ENCODE results near the gene C1orf53. TPM values are rescaled to one million over a fixed set of nuclear protein-coding genes. Genes with fewer than 3 reads are reported as not detected.
A peak's percentile ranks its signal among the peaks of the same experiment; 100 is the strongest.

The C1orf53 gene
- total and polyA plus RNA-seq, 9 of the 15 experiments (the other 6 are each of a cell fraction or from before 2014, with no cell fraction given) = 0.31 to 3.2 (median 2.3) TPM

GRCh38 chr1:197911857-197912696 lies 9.6 kb downstream of the C1orf53 start:
- POLR2A ChIA-PET = interaction anchor here (0.6 to 1.2 kb wide), 2 partner anchors 9 to 10 kb away, joined by 3 read pairs; partner anchors contain the start of gene C1orf53
- in situ Hi-C loops (cut with MboI) (no loop called here), intact Hi-C loops (cut with micrococcal nuclease) (no loop called here)
- H3K27ac ChIP-seq (ENCODE audit: extremely low read depth, low read depth, low read length) = no peak overlapping the region
- no peak for FAIRE-seq
- no peaks in the 10 kb centered on the region for H3K36me3 ChIP-seq (ENCODE audit: control insufficient read depth, insufficient read depth, low read length)
- 0 out of 4 replicates have a peak overlapping the region, but pooled peaks of 1 of the 2 experiments have one; percentile 4 for H3K9ac ChIP-seq (ENCODE audit: insufficient read depth in 1 of 2, low read depth in 2 of 2, low read length in 2 of 2)
- H3K4me1 ChIP-seq (replicated peaks in 1 of 2; ENCODE audit: control insufficient read depth in 2 of 2, insufficient read depth in 2 of 2, low read length in 2 of 2) = peaks cover 10 to 24% of the 10 kb centered on the region in 2 experiments; a peak in 4 of 5 replicates
- BruUV-seq (replicated peaks) = no TSS peak
- 18% methylated on average over 45 of the region's 46 CpGs for WGBS (ENCODE audit: insufficient coverage, low coverage, missing lambda C conversion rate)
- H3K27me3 ChIP-seq (ENCODE audit: control insufficient read depth in 2 of 2, insufficient read depth in 2 of 2, low read length in 2 of 2) = peaks cover 69 to 93% of the 10 kb centered on the region in 2 experiments
- H3K9me3 ChIP-seq (replicated peaks; ENCODE audit: control insufficient read depth, insufficient read depth, low read depth, low read length) = no peaks in the 10 kb centered on the region
- H3K4me2 ChIP-seq (ENCODE audit: insufficient read depth, low read length) = no peak overlapping the region
- CTCF ChIA-PET (ENCODE audit: low intra/inter-chr PET ratio) = no interaction called here
- H3K9me1 ChIP-seq (ENCODE audit: control insufficient read depth, insufficient read depth, low read length) = no peaks in the 10 kb centered on the region
- no peak for ATAC-seq
- no peaks in the 10 kb centered on the region for H4K20me1 ChIP-seq (replicated peaks; ENCODE audit: control insufficient read depth, insufficient read depth, low read length)
- H3K4me3 ChIP-seq = no peak overlapping the region
- H3K79me2 ChIP-seq (ENCODE audit: control insufficient read depth, insufficient read depth, low read length) = no peaks in the 10 kb centered on the region
- DNase-seq (ENCODE audit: extremely low read depth in 1 of 4, low spot score in 3 of 4) = no peak
- no peak overlapping the region for H2AFZ ChIP-seq (ENCODE audit: low read depth, low read length)
- no peak for TF ChIP-seq ZNF324 (CRISPR knock-in tag; IDR thresholded peaks at IDR 0.05)
- TF ChIP-seq HMBOX1 (IDR thresholded peaks at IDR 0.05) = no peak
- no peak for TF ChIP-seq E2F1 (CRISPR knock-in tag; IDR thresholded peaks at IDR 0.05)
- no peak for TF ChIP-seq XRCC5 (IDR thresholded peaks at IDR 0.05; ENCODE audit: low read depth, low read length)
- no peak for TF ChIP-seq HMGXB4 (CRISPR knock-in tag; IDR thresholded peaks at IDR 0.05)
- TF ChIP-seq ZNF407 (IDR thresholded peaks at IDR 0.05; ENCODE audit: low read depth) = no peak
- no peak for TF ChIP-seq ZNF174 (CRISPR knock-in tag; IDR thresholded peaks at IDR 0.05)
